HG03064 (cell line): ENCODE measurements around the gene EMX1.

ENCODE experiments used
- ATAC-seq: cut with Tn5 transposase; IDR thresholded peaks from one replicate; pipeline ENCODE4 v1.9.1; 2021; ENCODE audit warnings: low read depth; ENCODE audit not compliant: unreplicated experiment

EMX1 gene

GRCh38 chr2:72974436-72974754 lies 57.1 kb downstream of the EMX1 start:
- no peak for ATAC-seq

GRCh38 chr2:72975017-72975416 lies 57.7 kb downstream of the EMX1 start:
- ATAC-seq, result no peak

DNA sequence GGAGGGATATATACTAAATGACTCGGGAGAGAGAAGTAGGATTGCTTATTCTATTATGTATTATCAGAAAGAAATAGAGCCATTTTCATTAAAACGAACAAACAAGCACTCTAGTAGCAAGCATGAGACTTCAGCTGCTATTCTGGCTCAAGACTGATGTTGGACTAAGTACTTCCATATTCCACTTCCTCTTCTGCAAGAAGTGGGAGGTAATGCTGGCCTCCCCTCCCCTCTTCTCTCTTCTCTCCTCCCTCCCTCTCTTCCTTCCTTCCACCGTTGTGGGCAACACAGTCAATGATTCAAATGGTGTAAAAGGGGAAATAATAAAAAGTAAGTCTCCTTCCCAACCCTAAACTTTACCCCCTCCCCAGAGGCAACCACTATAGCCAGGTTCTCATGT lies 62.6 kb downstream of the EMX1 start:
- no peak for ATAC-seq

DNA sequence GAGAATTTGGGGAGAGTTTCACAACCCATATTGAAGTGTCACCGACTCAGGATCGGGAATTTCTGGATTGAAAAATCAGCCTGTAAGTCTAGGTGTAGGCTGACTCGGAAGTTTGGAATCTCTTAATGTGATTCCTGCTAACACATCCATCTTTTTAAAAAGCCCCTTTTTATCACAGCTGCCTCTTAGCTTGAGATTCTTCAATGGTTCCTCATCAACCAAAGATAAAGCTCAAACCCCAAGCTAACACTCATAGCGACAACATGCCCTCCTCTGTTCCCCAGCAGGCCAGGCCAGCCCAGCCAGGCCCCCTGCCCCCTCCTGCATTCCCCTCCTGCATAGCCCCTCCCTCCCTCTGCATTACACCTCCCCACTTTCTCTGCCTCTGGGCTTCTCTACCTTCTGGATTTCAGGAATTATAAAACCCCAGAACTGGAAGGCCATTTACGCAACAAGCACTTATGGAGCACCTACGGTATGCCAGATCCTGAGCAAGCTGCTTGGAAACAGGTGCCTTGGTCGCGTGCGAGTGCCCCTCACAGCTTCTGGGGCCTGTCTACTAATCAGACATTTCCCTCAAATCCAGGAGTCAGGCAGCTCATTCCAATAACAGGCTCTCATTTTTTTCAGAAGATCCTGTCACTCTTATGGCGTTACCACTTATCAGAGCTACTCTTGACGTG lies 63.4 kb downstream of the EMX1 start:
- ATAC-seq, result no peak

DNA sequence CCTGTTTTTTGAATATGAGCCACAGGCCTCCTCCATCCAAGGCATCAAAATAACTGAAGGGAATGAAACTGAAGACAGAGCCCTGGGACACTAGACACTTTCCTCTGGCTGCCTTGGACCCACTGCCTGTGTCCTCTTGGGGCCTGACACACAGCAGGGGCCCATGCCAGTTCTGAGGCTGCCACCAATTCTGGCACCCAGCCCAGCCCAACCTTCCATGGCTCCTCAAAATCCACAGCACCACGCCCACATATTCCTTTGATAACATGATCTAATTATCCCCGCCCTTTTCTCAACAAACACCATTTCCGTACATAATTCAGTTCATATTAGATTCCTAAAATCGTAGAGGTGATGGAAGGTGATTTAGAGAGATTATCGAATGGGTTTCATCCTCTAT lies 64.2 kb downstream of the EMX1 start:
- no peak for ATAC-seq

DNA sequence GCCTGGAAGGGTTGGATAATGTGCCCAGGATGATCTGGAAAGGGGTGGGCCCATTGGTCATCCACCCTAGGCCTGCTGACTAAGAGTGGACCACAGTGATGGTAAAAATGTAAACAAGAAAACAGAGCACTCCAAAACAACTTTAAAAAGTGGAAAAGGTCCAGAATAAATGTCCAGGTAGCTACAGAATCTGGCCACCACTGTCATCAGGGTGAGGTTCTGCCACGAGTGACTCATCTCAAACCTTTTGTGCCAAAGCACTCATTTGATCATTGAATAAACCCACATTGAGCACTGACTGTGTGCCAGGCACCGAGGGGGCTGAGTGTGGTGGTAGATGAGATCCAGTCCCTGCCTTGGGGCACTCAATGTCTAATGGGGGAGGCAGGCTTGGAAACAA lies 64.9 kb downstream of the EMX1 start:
- ATAC-seq, result no peak

GRCh38 chr2:72982781-72983499 lies 65.6 kb downstream of the EMX1 start:
- no peak for ATAC-seq

DNA sequence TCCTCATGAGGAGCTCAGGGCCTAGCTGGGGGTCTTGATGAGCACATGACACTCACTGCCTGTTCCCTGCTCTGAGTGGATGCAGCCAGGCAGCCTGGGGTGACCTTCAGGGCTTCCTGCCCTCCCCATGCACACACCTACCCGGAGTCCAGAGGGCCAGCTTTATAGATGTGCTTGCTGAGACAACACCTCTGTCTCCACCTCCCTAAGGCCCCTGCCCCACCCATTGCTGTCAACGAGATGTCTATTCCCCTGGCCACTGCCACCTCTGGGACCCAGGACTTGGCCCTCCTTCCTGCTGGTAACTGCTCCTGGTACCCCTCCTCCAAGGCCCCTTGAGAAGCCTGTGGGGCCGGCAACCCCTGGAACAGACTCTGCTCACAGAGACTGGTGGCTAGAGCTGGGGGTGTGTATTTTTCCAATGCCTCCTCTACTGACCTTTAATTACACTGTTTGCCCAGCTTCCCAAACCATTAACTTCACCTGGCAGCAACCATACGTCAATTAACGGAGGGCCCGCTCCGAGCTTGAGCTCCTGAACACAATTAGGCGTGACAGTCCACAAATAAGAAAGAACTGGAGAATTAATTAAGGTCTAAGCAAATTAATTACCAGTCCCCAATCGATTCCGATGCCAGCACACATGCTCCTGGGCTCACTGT lies 66.3 kb downstream of the EMX1 start:
- ATAC-seq, result no peak

GRCh38 chr2:72984172-72984671 lies 66.9 kb downstream of the EMX1 start:
- ATAC-seq, result no peak
